Nephron progenitor cell (in vitro differentiated cells): ENCODE data around the gene C1QTNF2.
"Not testable (repeated sequence)": the region's sequence is repeated elsewhere in the genome, so short reads cannot be mapped to it uniquely, and the experiment has no call there.

Experiments used
- DNase-seq: peaks from one replicate; pipeline ENCODE4 v3.0.0; 2021
- H3K27ac Mint-ChIP-seq: 2 replicates; pipeline ENCODE4 v1.8.0; 2021; ENCODE audit warnings: mild to moderate bottlenecking, moderate library complexity, mixed read lengths
- H3K27me3 Mint-ChIP-seq: 2 replicates; pipeline ENCODE4 v1.8.0; 2021; ENCODE audit warnings: mild to moderate bottlenecking, low read depth, mixed read lengths; ENCODE audit not compliant: poor library complexity
- H3K36me3 Mint-ChIP-seq: 2 replicates; pipeline ENCODE4 v1.8.0; 2021; ENCODE audit warnings: low read depth, mixed read lengths
- H3K4me1 Mint-ChIP-seq: 2 replicates; pipeline ENCODE4 v1.8.0; 2021; ENCODE audit warnings: mixed read lengths
- H3K4me3 Mint-ChIP-seq: 2 replicates; pipeline ENCODE4 v1.8.0; 2021; ENCODE audit warnings: mild to moderate bottlenecking, moderate library complexity, mixed read lengths
- H3K9me3 Mint-ChIP-seq: 2 replicates; pipeline ENCODE4 v1.8.0; 2021; ENCODE audit warnings: mild to moderate bottlenecking, moderate library complexity, mixed read lengths
- TF ChIP-seq, protein P1 (sequence below): fragments of 200-600 bp; sonication (generic); IDR thresholded peaks from 2 replicates; pipeline ENCODE4 v1.5.0; 2021; ENCODE audit warnings: antibody characterized with exemption

Gene C1QTNF2

GRCh38 chr5:160348080-160348479 is 22.3 kb downstream of the C1QTNF2 start:
- Mint-ChIP-seq H3K9me3 (no peaks in the 10 kb centered on the region), H3K4me1 (peaks cover 16% of the 10 kb centered on the region), H3K4me3 (no peak overlapping the region), H3K36me3 (no peaks in the 10 kb centered on the region), H3K27me3 (peaks cover 22% of the 10 kb centered on the region), H3K27ac (no peak overlapping the region)
- TF ChIP-seq, protein P1, sequence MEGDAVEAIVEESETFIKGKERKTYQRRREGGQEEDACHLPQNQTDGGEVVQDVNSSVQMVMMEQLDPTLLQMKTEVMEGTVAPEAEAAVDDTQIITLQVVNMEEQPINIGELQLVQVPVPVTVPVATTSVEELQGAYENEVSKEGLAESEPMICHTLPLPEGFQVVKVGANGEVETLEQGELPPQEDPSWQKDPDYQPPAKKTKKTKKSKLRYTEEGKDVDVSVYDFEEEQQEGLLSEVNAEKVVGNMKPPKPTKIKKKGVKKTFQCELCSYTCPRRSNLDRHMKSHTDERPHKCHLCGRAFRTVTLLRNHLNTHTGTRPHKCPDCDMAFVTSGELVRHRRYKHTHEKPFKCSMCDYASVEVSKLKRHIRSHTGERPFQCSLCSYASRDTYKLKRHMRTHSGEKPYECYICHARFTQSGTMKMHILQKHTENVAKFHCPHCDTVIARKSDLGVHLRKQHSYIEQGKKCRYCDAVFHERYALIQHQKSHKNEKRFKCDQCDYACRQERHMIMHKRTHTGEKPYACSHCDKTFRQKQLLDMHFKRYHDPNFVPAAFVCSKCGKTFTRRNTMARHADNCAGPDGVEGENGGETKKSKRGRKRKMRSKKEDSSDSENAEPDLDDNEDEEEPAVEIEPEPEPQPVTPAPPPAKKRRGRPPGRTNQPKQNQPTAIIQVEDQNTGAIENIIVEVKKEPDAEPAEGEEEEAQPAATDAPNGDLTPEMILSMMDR: no peak
- no peak for DNase-seq

- peaks cover 17% of the 10 kb centered on the region for H3K27me3 Mint-ChIP-seq
- H3K27ac Mint-ChIP-seq: no peak overlapping the region
- H3K9me3 Mint-ChIP-seq: no peaks in the 10 kb centered on the region
- no peak for DNase-seq
- H3K4me1 Mint-ChIP-seq: peaks cover 16% of the 10 kb centered on the region
- no peaks in the 10 kb centered on the region for H3K36me3 Mint-ChIP-seq
- no peak overlapping the region for H3K4me3 Mint-ChIP-seq
- TF ChIP-seq, protein P1: no peak
Observed at GRCh38 chr5:160347448-160347847, 23.0 kb downstream of the C1QTNF2 start.

DNA sequence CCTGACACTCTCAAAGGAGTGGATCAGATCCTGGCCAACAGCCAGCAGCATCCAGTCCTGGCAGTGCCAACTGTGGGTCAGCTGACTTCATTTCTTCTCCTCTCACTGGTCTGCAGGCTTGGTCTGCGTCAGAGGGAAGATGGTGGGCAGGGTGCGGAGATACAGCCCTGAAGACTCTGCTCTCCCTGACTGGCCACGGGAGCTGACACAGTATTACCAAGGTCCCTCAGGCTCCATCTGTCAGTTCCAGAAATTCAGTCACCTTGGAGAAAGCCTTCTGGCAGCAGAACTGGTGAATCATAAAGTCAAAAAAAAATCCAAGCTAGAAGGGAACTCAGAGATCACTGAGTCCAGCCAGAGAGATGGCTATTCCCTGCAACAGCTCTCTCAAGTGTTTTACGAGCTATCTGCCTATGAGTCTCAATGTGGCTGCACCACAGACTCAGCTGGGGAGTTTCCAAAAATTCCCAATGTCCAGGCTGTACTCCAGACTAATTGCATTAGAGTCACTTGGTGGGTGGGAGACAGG is 27.9 kb downstream of the C1QTNF2 start:
- H3K4me1 Mint-ChIP-seq: peaks cover 37% of the 10 kb centered on the region
- no peak overlapping the region for H3K4me3 Mint-ChIP-seq
- TF ChIP-seq, protein P1: no peak
- peaks cover 9% of the 10 kb centered on the region for H3K27me3 Mint-ChIP-seq
- no peaks in the 10 kb centered on the region for H3K9me3 Mint-ChIP-seq
- no peaks in the 10 kb centered on the region for H3K36me3 Mint-ChIP-seq
- no peak overlapping the region for H3K27ac Mint-ChIP-seq
- DNase-seq: no peak

DNA sequence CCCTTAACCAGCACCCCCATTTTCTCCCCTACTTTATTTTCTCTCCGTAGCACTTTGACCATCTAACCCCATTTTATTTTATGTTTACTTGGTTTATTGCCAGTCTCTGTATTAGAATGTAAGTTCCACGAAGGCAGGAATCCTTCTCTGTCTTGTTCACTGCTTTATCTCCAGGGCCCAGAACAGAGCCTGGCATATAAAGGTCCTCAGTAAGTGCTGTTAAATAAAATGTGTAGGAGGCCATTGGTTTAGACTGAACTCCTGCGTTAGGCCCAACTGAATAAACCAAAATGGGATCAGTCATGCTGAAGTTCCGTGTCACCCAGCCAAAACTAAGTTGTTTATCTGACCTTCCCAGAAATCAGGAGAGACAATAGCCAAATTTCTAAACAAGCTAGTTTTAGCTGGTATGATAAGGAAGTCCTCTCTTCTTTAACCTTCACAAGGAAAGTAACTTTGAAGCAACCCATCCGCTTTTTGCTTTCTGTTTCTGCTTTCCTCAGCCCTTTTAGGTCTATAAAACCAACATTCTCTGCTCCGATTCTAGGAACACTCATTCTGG is 29.0 kb downstream of the C1QTNF2 start:
- Mint-ChIP-seq H3K9me3 (no peaks in the 10 kb centered on the region), H3K4me3 (no peak overlapping the region), H3K36me3 (no peaks in the 10 kb centered on the region), H3K4me1 (peaks cover 48% of the 10 kb centered on the region), H3K27ac (no peak overlapping the region), H3K27me3 (peaks cover 8% of the 10 kb centered on the region)
- DNase-seq: no peak
- TF ChIP-seq, protein P1: no peak

DNA sequence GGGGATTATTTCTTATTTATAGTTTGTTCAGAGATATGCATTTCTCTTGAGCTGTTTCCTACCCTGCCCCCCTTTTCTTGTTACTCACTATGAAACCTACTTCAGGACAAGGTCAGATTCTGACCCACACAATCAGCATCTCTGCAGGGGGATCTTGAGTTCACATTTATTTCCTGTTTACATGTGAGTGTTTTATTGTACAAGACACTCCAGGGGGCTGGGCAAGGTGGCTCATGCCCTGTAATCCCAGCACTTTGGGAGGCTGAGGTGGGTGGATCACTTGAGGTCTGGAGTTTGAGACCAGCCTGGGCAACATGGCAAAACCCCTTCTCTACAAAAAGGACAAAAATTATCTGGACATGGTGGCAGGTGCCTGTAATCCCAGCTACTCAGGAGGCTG is 29.9 kb downstream of the C1QTNF2 start:
- H3K36me3 Mint-ChIP-seq, DNase-seq, H3K27ac Mint-ChIP-seq, H3K4me3 Mint-ChIP-seq, H3K27me3 Mint-ChIP-seq, H3K9me3 Mint-ChIP-seq: not testable (repeated sequence)
- peaks cover 56% of the 10 kb centered on the region for H3K4me1 Mint-ChIP-seq

DNA sequence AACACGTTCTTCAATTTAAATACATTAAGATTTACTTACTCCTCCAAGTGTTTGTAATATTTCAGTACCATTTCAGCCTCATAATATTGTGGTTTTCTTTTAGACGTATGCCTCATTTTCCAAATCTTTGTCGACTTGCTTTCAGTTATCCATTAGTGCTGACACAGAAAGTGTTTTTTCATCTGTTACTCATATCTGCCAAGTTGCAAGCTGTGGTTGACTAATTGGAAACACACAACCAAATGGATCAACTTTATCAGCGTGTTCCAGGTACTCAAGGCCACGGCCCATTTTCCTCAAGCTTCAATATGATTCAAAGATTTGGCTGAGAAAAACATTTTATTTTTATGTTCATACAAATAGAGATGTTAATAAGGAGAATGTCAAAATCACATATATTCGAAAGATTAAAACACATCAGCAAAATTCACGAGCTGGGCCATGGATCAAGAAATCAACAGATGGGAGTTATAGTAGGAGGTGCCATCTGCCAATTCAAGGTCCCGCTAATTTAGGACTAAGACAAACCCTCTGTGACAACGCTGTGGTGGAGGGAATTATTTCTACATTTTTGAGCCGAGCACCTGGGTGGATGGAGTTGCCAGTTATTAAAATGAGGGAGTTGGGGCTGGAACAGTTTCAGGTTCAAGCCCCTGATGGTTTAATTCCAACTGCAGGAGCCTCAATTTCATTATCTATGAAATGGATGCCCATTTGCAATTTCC is 30.9 kb downstream of the C1QTNF2 start:
- Mint-ChIP-seq H3K27me3 (peaks cover 6% of the 10 kb centered on the region), H3K9me3 (no peaks in the 10 kb centered on the region), H3K36me3 (no peaks in the 10 kb centered on the region), H3K27ac (no peak overlapping the region), H3K4me3 (no peak overlapping the region), H3K4me1 (peaks cover 51% of the 10 kb centered on the region)
- TF ChIP-seq, protein P1: no peak
- DNase-seq: no peak

DNA sequence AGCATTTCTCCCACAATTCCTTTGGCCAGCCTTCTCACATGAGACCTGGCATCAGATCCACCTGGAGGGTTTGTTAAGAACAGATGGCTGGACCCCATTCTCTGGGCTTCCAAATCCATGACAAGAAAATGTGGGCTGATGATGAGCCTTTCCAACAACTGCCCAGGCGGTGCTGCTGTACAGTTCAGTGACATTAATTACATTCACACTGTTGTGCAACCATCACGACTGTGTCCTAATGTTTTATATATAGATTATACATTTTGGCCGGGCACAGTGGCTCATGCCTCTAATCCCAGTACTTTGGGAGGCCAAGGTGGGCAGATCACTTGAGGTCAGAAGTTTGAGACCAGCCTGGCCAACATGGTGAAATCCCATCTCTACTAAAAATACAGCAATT is 35.7 kb downstream of the C1QTNF2 start:
- H3K36me3 Mint-ChIP-seq, DNase-seq, H3K27ac Mint-ChIP-seq, H3K27me3 Mint-ChIP-seq, H3K4me3 Mint-ChIP-seq, H3K9me3 Mint-ChIP-seq: not testable (repeated sequence)
- peaks cover 26% of the 10 kb centered on the region for H3K4me1 Mint-ChIP-seq
